ENCODE data around the gene KIF19.

KIF19 gene

GRCh38 chr17:74362810-74363498, 36.9 kb downstream of the KIF19 start:
- DNase-seq (ENCODE audit: low spot score), result no peak

GRCh38 chr17:74367206-74367605, 41.2 kb downstream of the KIF19 start, which contains the start of gene GPR142:
GPR142 (plus strand) TSS chr17:74367506; CDS start chr17:74369541, 2,035 bp downstream.
- DNase-seq (ENCODE audit: low spot score), result no peak

GRCh38 chr17:74368341-74369081, 42.5 kb downstream of the KIF19 start:
- DNase-seq (ENCODE audit: low spot score), result peak; percentile 93

- no peak for DNase-seq (ENCODE audit: low spot score)
Observed at GRCh38 chr17:74369221-74369620, 43.2 kb downstream of the KIF19 start.

- DNase-seq (ENCODE audit: low spot score), result no peak
Observed at GRCh38 chr17:74369665-74370490, 43.9 kb downstream of the KIF19 start.

GRCh38 chr17:74371653-74372147, 45.7 kb downstream of the KIF19 start:
- DNase-seq (ENCODE audit: low spot score), result no peak

- DNase-seq (ENCODE audit: low spot score), result no peak
Observed at GRCh38 chr17:74372426-74372825, 46.4 kb downstream of the KIF19 start.

- no peak for DNase-seq (ENCODE audit: low spot score)
Observed at GRCh38 chr17:74373838-74374606, 48.0 kb downstream of the KIF19 start.

GRCh38 chr17:74374858-74375257, 48.8 kb downstream of the KIF19 start:
- DNase-seq (ENCODE audit: low spot score), result no peak

GRCh38 chr17:74379495-74380085, 53.6 kb downstream of the KIF19 start:
- DNase-seq (ENCODE audit: low spot score), result peak; percentile 92

GRCh38 chr17:74380086-74380958, 54.3 kb downstream of the KIF19 start:
- no peak for DNase-seq (ENCODE audit: low spot score)

- DNase-seq (ENCODE audit: low spot score), result no peak
Observed at GRCh38 chr17:74380959-74381808, 55.2 kb downstream of the KIF19 start.

- no peak for DNase-seq (ENCODE audit: low spot score)
Observed at GRCh38 chr17:74383141-74383540, 57.1 kb downstream of the KIF19 start.

GRCh38 chr17:74385201-74385600, 59.2 kb downstream of the KIF19 start:
- no peak for DNase-seq (ENCODE audit: low spot score)

GRCh38 chr17:74386386-74386785, 60.4 kb downstream of the KIF19 start:
- DNase-seq (ENCODE audit: low spot score), result no peak

GRCh38 chr17:74387365-74388218, 61.6 kb downstream of the KIF19 start:
- no peak for DNase-seq (ENCODE audit: low spot score)

GRCh38 chr17:74389084-74389753, 63.2 kb downstream of the KIF19 start:
- DNase-seq (ENCODE audit: low spot score), result no peak

Data from GM03348 (cell line).